HEK293 (cell line): ENCODE data around the gene HTT.

Experiments
- CTCF ChIA-PET: fragments of 350-600 bp; formaldehyde crosslinking; extraction: SDS; loops from one replicate; lab custom pipeline; 2021; ENCODE audit warnings: antibody characterized with exemption; lab: Yijun Ruan, JAX
- POLR2A ChIA-PET: fragments of 300-600 bp; formaldehyde crosslinking; extraction: SDS; loops from one replicate; lab custom pipeline; 2020; ENCODE audit warnings: antibody characterized with exemption, inconsistent platforms; lab: Yijun Ruan, JAX
- H3K27ac ChIP-seq: fragments of 200-500 bp; sonication (Bioruptor generic); 2 replicates; pipeline ENCODE4 v1.5.1; 2014; ENCODE audit warnings: low read depth, low read length, control low read depth, inconsistent platforms; ENCODE audit errors: extremely low read depth
- H3K36me3 ChIP-seq, 2 experiments: fragments of 200-500 bp in 1 of 2; sonication (Bioruptor generic) in 1 of 2; 1 replicate in 1 of 2; 2 replicates in 1 of 2; pipeline ENCODE4 v1.5.1; 2014 to 2017; ENCODE audit warnings: inconsistent platforms in 2 of 2, low read length in 2 of 2; ENCODE audit not compliant: control insufficient read depth in 2 of 2, insufficient read depth in 1 of 2
- H3K4me1 ChIP-seq: fragments of 200-500 bp; sonication (Bioruptor generic); 2 replicates; pipeline ENCODE4 v1.5.1; 2014; ENCODE audit warnings: mild to moderate bottlenecking, low read length, inconsistent platforms; ENCODE audit not compliant: control insufficient read depth, insufficient read depth
- H3K4me3 ChIP-seq: 2 replicates; pipeline ENCODE4 v1.5.1; 2011; ENCODE audit warnings: low read depth, mild to moderate bottlenecking, control low read depth, low read length, moderate library complexity
- H3K9me3 ChIP-seq: fragments of 200-500 bp; sonication (Bioruptor generic); 2 replicates; pipeline ENCODE4 v1.5.1; 2014; ENCODE audit warnings: low read depth, low read length, inconsistent platforms; ENCODE audit not compliant: control insufficient read depth, insufficient read depth
- GLI4 ChIP-seq: fragments of 450-650 bp; formaldehyde crosslinking; IDR thresholded peaks from 2 replicates; pipeline ENCODE4 v1.5.1; 2016; ENCODE audit warnings: missing biosample characterization, missing genetic modification characterization
- GLIS2 ChIP-seq: fragments of 450-650 bp; formaldehyde crosslinking; IDR thresholded peaks from 2 replicates; pipeline ENCODE4 v1.5.1; 2016; ENCODE audit warnings: missing biosample characterization, missing genetic modification characterization
- HIC1 ChIP-seq: fragments of 450-650 bp; formaldehyde crosslinking; IDR thresholded peaks from 2 replicates; pipeline ENCODE4 v1.5.1; 2016; ENCODE audit warnings: missing biosample characterization, missing genetic modification characterization
- PRDM1 ChIP-seq: fragments of 450-650 bp; formaldehyde crosslinking; IDR thresholded peaks from 2 replicates; pipeline ENCODE4; 2016; ENCODE audit warnings: missing biosample characterization, missing genetic modification characterization
- SCRT2 ChIP-seq: fragments of 450-650 bp; formaldehyde crosslinking; IDR thresholded peaks from 2 replicates; pipeline ENCODE4 v1.5.1; 2016; ENCODE audit warnings: missing biosample characterization, missing genetic modification characterization
- SP2 ChIP-seq: fragments of 450-650 bp; formaldehyde crosslinking; IDR thresholded peaks from 2 replicates; pipeline ENCODE4 v1.5.1; 2016; ENCODE audit warnings: missing biosample characterization, missing genetic modification characterization
- ZBTB20 ChIP-seq: fragments of 450-650 bp; formaldehyde crosslinking; IDR thresholded peaks from 2 replicates; pipeline ENCODE4 v1.5.1; 2016; ENCODE audit warnings: missing biosample characterization, missing genetic modification characterization
- ZFP69B ChIP-seq: fragments of 450-650 bp; formaldehyde crosslinking; IDR thresholded peaks from 2 replicates; pipeline ENCODE4 v1.5.1; 2016; ENCODE audit warnings: missing biosample characterization, missing genetic modification characterization
- ZIC2 ChIP-seq: fragments of 450-650 bp; formaldehyde crosslinking; IDR thresholded peaks from 2 replicates; pipeline ENCODE4 v1.5.1; 2016; ENCODE audit warnings: missing biosample characterization, missing genetic modification characterization
- ZNF169 ChIP-seq: fragments of 450-650 bp; formaldehyde crosslinking; IDR thresholded peaks from 2 replicates; pipeline ENCODE4 v1.5.1; 2016; ENCODE audit warnings: missing biosample characterization, missing genetic modification characterization
- ZNF211 ChIP-seq: fragments of 450-650 bp; formaldehyde crosslinking; IDR thresholded peaks from 2 replicates; pipeline ENCODE4 v1.5.1; 2016; ENCODE audit warnings: low read depth, missing biosample characterization, missing genetic modification characterization
- ZNF239 ChIP-seq: fragments of 450-650 bp; formaldehyde crosslinking; IDR thresholded peaks from 2 replicates; pipeline ENCODE4 v1.5.1; 2016; ENCODE audit warnings: missing biosample characterization, missing genetic modification characterization
- ZNF354C ChIP-seq: fragments of 450-650 bp; formaldehyde crosslinking; IDR thresholded peaks from 2 replicates; pipeline ENCODE4 v1.5.1; 2016; ENCODE audit warnings: missing biosample characterization, missing genetic modification characterization, low read depth, borderline replicate concordance
- ZNF398 ChIP-seq: fragments of 450-650 bp; formaldehyde crosslinking; IDR thresholded peaks from 2 replicates; pipeline ENCODE4 v1.5.1; 2017; ENCODE audit warnings: missing biosample characterization, missing genetic modification characterization
- ZNF426 ChIP-seq: fragments of 450-650 bp; formaldehyde crosslinking; IDR thresholded peaks from 2 replicates; pipeline ENCODE4 v1.5.1; 2017; ENCODE audit warnings: missing biosample characterization, missing genetic modification characterization, mild to moderate bottlenecking, inconsistent platforms, moderate library complexity
- ZNF488 ChIP-seq: fragments of 450-650 bp; formaldehyde crosslinking; IDR thresholded peaks from 2 replicates; pipeline ENCODE4 v1.5.1; 2016; ENCODE audit warnings: missing biosample characterization, missing genetic modification characterization
- ZNF548 ChIP-seq: fragments of 450-650 bp; formaldehyde crosslinking; IDR thresholded peaks from 2 replicates; pipeline ENCODE4 v1.5.1; 2016; ENCODE audit warnings: missing biosample characterization, missing genetic modification characterization
- ZNF558 ChIP-seq: fragments of 450-650 bp; formaldehyde crosslinking; IDR thresholded peaks from 2 replicates; pipeline ENCODE4 v1.5.1; 2016; ENCODE audit warnings: missing biosample characterization, missing genetic modification characterization
- ZNF621 ChIP-seq: fragments of 450-650 bp; formaldehyde crosslinking; IDR thresholded peaks from 2 replicates; pipeline ENCODE4 v1.5.1; 2017; ENCODE audit warnings: missing biosample characterization, missing genetic modification characterization
- ZNF776 ChIP-seq: fragments of 450-650 bp; formaldehyde crosslinking; IDR thresholded peaks from 2 replicates; pipeline ENCODE4 v1.5.0; 2017; ENCODE audit warnings: missing biosample characterization, missing genetic modification characterization, borderline replicate concordance
- ZNF785 ChIP-seq: fragments of 450-650 bp; formaldehyde crosslinking; IDR thresholded peaks from 2 replicates; pipeline ENCODE4 v1.5.1; 2016; ENCODE audit warnings: missing biosample characterization, missing genetic modification characterization
- ZNF843 ChIP-seq: fragments of 450-650 bp; formaldehyde crosslinking; IDR thresholded peaks from 2 replicates; pipeline ENCODE4 v1.5.1; 2016; ENCODE audit warnings: missing biosample characterization, missing genetic modification characterization

The HTT gene

GRCh38 chr4:3121110-3121509 is 46.6 kb downstream of the HTT start:
- ChIA-PET CTCF (interaction anchor here (0.9 to 1.5 kb wide), 2 partner anchors 14 to 15 kb away, joined by 3 to 5 read pairs; no protein-coding TSS in a partner anchor), POLR2A (no interaction called here)
- no peak for TF ChIP-seq ZIC2 (tag by site-specific recombination)
- TF ChIP-seq ZNF169 (tag by site-specific recombination) = no peak
- no peak for TF ChIP-seq GLI4 (tag by site-specific recombination)
- no peak for TF ChIP-seq SCRT2
- no peak for TF ChIP-seq ZNF426 (tag by site-specific recombination)
- TF ChIP-seq ZNF211 (tag by site-specific recombination) = no peak
- no peak for TF ChIP-seq PRDM1 (tag by site-specific recombination)
- TF ChIP-seq GLIS2 (tag by site-specific recombination) = no peak
- no peak for TF ChIP-seq ZNF785
- TF ChIP-seq ZNF239 (tag by site-specific recombination) = no peak
- Histone ChIP-seq H3K4me3 (no peak overlapping the region), H3K36me3 (peaks cover 0 to 60% of the 10 kb centered on the region in 2 experiments; a peak in 2 of 3 replicates), H3K4me1 (no peaks in the 10 kb centered on the region), H3K27ac (no peak overlapping the region), H3K9me3 (no peaks in the 10 kb centered on the region)

GRCh38 chr4:3121596-3121995 is 47.1 kb downstream of the HTT start:
- Histone ChIP-seq H3K4me1 (no peaks in the 10 kb centered on the region), H3K9me3 (no peaks in the 10 kb centered on the region), H3K36me3 (peaks cover 0 to 57% of the 10 kb centered on the region in 2 experiments; a peak in 2 of 3 replicates), H3K4me3 (no peak overlapping the region), H3K27ac (no peak overlapping the region)
- CTCF ChIA-PET = no interaction called here
- POLR2A ChIA-PET = no interaction called here
- TF ChIP-seq ZNF621 (tag by site-specific recombination) (no peak), ZNF398 (tag by site-specific recombination) (no peak), ZNF488 (tag by site-specific recombination) (no peak), SP2 (no peak), ZFP69B (tag by site-specific recombination) (no peak), ZNF558 (no peak), ZNF548 (tag by site-specific recombination) (no peak), ZNF354C (tag by site-specific recombination) (no peak), ZNF843 (tag by site-specific recombination) (no peak), ZBTB20 (tag by site-specific recombination) (no peak), PRDM1 (tag by site-specific recombination) (no peak), HIC1 (tag by site-specific recombination) (no peak), ZNF776 (tag by site-specific recombination) (no peak)
